HG03565 (cell line): ENCODE data around the gene CFDP1.
"Not testable (repeated sequence)": the region's sequence is repeated elsewhere in the genome, so short reads cannot be mapped to it uniquely, and the experiment has no call there.

Experiments used
- ATAC-seq: cut with Tn5 transposase; IDR thresholded peaks from one replicate; pipeline ENCODE4 v1.9.1; 2021; ENCODE audit warnings: mild to moderate bottlenecking, moderate library complexity; ENCODE audit not compliant: unreplicated experiment

CFDP1 gene

GRCh38 chr16:75301804-75302203 is 131.5 kb downstream of the CFDP1 start:
- no peak for ATAC-seq

GRCh38 chr16:75298267-75298666 is 135.0 kb downstream of the CFDP1 start:
- no peak for ATAC-seq

GRCh38 chr16:75296606-75297005 is 136.7 kb downstream of the CFDP1 start:
- ATAC-seq, result no peak

GRCh38 chr16:75294773-75295459 is 138.4 kb downstream of the CFDP1 start:
- ATAC-seq, result no peak

GRCh38 chr16:75293772-75294171 is 139.5 kb downstream of the CFDP1 start:
- no peak for ATAC-seq

- no peak for ATAC-seq
Observed at GRCh38 chr16:75293173-75293572, 140.1 kb downstream of the CFDP1 start.

- no peak for ATAC-seq
Observed at GRCh38 chr16:75292691-75293090, 140.6 kb downstream of the CFDP1 start.

- ATAC-seq, result no peak
Observed at GRCh38 chr16:75289189-75289588, 144.1 kb downstream of the CFDP1 start.

- ATAC-seq, result no peak
Observed at GRCh38 chr16:75288596-75289120, 144.6 kb downstream of the CFDP1 start.

GRCh38 chr16:75288181-75288580 is 145.1 kb downstream of the CFDP1 start:
- no peak for ATAC-seq

GRCh38 chr16:75287708-75288107 is 145.6 kb downstream of the CFDP1 start:
- ATAC-seq, result no peak

GRCh38 chr16:75286389-75286788 is 146.9 kb downstream of the CFDP1 start:
- ATAC-seq, result no peak

- no peak for ATAC-seq
Observed at GRCh38 chr16:75282466-75283281, 150.6 kb downstream of the CFDP1 start.

- no peak for ATAC-seq
Observed at GRCh38 chr16:75281826-75282225, 151.5 kb downstream of the CFDP1 start.

- not testable (repeated sequence) for ATAC-seq
Observed at GRCh38 chr16:75281009-75281408, 152.3 kb downstream of the CFDP1 start.

- no peak for ATAC-seq
Observed at GRCh38 chr16:75280331-75280804, 152.9 kb downstream of the CFDP1 start.

- ATAC-seq, result no peak
Observed at GRCh38 chr16:75279305-75279704, 154.0 kb downstream of the CFDP1 start.

- ATAC-seq, result no peak
Observed at GRCh38 chr16:75273054-75273925, 160.0 kb downstream of the CFDP1 start.

- not testable (repeated sequence) for ATAC-seq
Observed at GRCh38 chr16:75272629-75273028, 160.7 kb downstream of the CFDP1 start.

GRCh38 chr16:75272097-75272551 is 161.2 kb downstream of the CFDP1 start:
- no peak for ATAC-seq
